ENCODE data around the gene TLL1.

DNA sequence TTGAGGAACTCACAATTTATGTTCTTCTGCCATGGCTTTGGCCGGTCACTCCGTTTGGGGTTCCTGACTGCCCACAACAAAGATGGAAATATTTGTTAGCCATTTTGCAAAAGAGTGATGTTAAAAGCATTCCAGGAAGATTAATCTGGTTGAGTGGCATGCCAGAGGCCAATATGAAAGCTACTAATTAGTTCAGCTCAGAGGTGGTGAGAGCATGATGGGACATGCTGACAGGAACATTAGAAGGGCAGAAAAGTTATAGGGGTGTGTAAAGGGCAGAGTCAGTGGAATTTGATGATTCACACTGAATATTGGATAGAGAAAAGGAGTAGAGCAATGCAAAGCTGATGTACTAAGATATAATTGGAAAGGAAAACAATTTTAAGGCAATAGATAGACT, 94.4 kb downstream of the TLL1 start:
- TF ChIP-seq CTCF (IDR thresholded peaks at IDR 0.05 in 2 of 3, conservative IDR thresholded peaks at IDR 0.05 in 1 of 3; ENCODE audit: borderline replicate concordance in 1 of 3, insufficient read depth in 1 of 3, low read depth in 2 of 3, low read length in 2 of 3), result no peak
- no peak for TF ChIP-seq POLR2AphosphoS5 (IDR thresholded peaks at IDR 0.05; ENCODE audit: low read depth, low read length)
- TF ChIP-seq POLR2A (IDR thresholded peaks at IDR 0.05; ENCODE audit: borderline replicate concordance, extremely low read depth, insufficient read depth, insufficient read length), result no peak
- TF ChIP-seq EZH2phosphoT487 (IDR thresholded peaks at IDR 0.05; ENCODE audit: borderline replicate concordance), result no peak
- no peak for TF ChIP-seq ATF3 (IDR thresholded peaks at IDR 0.05)
- no peak for TF ChIP-seq ZBTB33 (IDR thresholded peaks at IDR 0.05; ENCODE audit: extremely low read depth, insufficient replicate concordance, low read length)
- no peak for TF ChIP-seq SRF (IDR thresholded peaks at IDR 0.05; ENCODE audit: low read depth)
- no peak for TF ChIP-seq REST (IDR thresholded peaks at IDR 0.05; ENCODE audit: low read depth)
- TF ChIP-seq YY1 (IDR thresholded peaks at IDR 0.05; ENCODE audit: extremely low read depth, insufficient replicate concordance, low read depth, low read length), result no peak
- no peak for TF ChIP-seq ZNF274 (IDR thresholded peaks at IDR 0.05; ENCODE audit: low read depth, low read length)

Data from HCT116 (cell line).